ENCODE data around the gene PDPN.

Gene PDPN

DNA sequence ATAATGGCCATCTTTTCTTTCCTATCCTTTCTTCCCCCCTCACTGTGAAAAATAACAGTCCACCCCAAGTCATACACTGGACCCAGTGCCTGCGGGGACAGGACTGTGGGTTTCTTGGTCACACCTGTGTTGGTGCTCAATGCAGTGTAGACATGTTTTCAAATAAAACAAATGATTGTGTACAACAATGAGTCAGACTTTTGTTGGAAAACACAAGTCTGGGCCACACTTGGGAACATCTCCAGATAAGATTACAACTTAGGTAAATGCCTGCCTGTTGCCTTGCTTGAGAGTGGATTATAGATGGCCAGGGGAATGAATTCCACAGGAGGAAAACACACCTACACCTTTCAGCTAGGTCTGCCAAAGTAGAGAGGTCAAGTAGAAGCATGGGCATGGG lies 34.1 kb downstream of the PDPN start:
- DNase-seq (ENCODE audit: low read depth), result peak; percentile 79

DNA sequence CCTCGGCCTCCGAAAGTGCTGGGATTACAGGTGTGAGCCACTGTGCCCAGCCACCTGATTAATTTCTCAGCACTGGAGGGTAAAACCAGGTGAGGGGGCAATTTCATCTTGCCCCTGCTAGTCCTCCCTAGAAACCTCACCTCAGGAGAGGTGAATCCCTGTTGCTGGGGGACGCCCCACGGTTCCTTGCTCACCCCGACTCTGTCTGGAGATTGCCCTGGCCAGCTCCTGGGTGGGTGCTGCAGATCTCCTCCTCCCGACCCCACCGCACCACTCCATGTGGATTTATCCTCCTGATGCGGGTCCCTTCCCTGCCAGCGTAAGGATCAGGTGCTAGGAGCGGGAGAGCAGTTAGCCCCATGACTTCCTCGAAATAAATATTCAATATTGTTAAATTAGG lies 34.9 kb downstream of the PDPN start:
- no peak for DNase-seq (ENCODE audit: low read depth)

DNA sequence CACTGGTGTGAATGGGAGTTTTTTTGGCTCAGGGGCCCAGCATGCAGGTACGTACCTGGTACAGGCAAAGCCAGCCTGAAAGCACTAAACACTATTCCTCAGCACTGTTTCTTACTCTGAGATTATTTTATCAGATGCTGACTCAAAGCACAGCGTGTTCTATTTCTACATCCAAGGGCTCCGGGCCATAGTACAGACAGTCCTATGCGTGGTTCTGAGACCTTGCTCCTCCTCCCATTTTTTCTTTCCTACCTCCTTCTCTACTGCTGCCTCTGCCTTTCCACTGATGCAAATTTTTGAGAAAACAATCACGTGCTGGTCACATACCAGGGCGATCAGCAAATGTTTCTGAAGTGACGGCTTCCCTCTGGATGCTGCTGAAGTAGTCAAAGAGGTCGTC lies 36.3 kb downstream of the PDPN start:
- DNase-seq (ENCODE audit: low read depth), result peak; percentile 97

DNA sequence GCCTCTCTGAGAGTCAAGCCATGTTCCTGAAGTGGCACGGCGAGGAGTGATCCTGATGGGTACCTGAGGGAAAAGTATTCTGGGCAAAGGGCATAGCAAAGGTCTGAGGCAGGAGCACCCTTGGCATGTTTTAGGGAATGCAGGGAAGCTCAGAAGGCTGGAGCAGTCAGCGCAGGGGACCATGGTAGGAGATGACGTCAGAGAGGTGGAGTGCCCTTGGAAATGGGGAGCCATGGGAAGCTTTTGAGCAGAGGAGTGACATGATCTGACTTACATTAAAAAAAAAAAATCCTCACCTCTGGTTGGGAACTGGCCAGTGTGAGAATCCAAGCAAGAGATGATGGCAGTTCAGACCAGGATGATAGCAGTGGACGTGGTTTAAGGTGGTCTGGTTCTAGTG lies 37.2 kb downstream of the PDPN start:
- no peak for DNase-seq (ENCODE audit: low read depth)

DNA sequence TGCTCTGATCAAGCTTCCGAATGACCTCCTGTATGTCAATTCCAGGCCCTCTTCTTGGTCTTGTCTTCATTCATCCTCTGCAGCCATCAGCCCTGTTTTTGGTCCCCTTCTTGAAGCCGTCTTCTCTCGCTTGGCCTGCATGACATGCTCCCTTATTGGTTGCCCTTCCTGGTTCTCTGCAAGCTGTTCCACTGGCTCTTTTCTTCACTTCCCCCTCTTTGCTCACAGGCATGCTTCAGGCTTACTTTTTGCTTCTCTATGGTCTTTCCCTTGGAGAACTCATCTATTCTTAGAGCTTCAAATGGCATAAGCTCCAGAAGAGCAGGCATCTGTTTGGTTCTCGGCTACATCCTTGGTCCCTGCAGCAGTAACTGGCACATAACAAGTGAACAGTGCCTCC lies 38.8 kb downstream of the PDPN start:
- DNase-seq (ENCODE audit: low read depth), result no peak

DNA sequence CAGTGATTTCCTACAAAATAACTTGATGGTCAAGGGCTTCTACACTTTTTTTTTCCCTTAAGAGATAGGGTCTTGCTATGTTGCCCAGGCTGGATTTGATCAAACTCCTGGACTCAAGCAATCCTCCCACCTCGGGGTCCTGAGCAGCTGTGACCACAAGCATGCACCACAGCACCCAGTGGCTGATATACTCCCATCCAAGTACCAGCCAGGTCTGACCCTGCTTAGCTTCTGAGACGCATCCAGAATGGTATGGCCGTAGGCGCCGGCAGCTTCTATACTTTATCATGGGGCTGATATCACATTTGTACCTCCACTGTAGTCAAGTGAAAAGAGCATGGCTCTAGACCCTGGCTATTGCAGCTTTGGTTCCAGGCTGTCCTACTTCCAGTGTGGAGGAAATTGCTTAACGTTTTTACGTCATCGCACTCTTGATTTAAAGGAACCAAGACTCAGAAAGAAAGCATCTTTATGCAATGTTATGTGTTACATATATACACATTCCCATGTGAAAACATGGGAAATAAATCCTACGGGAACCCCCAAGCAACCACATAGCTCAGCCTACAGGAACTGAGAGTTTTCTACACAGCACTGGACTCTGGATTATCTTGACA lies 39.5 kb downstream of the PDPN start:
- peak; percentile 62 for DNase-seq (ENCODE audit: low read depth)

DNA sequence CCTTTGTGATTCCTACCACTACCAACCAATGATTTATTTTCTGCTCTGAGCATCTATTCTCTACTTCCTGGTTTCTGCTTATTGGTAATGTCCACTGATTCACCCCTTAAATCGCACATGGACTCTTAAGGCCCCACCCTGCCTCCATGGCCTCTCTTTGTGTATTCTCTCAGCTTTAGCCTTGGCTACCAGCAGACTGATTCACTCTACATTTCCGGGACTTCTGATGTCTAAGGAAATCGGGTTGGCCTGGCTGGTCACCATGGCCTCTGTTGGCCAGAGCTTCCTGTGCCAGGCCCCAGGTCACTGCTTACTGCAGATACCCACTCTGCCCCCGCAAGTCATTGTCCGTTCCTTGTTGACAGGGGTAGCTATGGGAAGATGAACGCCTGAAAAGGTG lies 40.9 kb downstream of the PDPN start:
- no peak for DNase-seq (ENCODE audit: low read depth)

DNA sequence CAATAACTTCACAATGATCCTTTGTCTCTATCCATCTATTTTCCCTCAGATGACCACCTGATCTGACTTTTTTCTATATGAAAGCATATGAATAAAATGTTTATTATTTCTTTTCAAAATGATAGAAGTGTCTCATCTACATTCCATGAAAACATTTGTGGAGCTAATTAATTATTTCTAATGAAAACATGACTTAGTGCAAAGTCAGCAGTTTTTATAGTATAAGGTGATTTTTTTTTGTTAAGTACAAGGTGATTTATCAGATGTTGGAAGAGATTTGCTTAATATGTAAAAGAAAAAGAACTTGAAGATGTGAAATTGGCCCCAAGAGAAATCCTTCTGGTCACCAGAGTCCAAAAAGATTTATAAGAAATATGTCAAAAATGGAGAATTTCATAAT lies 43.5 kb downstream of the PDPN start:
- no peak for DNase-seq (ENCODE audit: low read depth)

DNA sequence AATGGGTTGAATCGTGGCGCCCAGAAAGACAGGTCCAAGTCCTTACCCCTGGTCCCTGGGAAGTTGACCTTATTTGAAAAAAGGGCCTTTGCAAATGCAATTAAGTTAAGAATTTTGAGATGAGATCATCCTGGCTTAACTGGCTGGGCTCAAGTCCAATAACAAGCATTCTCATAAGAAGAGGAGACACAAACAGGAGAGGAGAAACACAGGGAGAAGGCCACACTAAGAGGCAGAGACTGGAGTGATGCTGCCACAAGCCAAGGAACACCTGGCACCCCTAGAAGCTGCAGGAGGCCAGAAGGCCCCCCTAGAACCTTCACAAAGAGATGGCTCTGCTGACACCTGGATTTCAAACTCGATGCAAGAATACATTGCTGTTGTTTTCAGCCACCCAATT lies 44.6 kb downstream of the PDPN start:
- DNase-seq (ENCODE audit: low read depth), result peak; percentile 37

DNA sequence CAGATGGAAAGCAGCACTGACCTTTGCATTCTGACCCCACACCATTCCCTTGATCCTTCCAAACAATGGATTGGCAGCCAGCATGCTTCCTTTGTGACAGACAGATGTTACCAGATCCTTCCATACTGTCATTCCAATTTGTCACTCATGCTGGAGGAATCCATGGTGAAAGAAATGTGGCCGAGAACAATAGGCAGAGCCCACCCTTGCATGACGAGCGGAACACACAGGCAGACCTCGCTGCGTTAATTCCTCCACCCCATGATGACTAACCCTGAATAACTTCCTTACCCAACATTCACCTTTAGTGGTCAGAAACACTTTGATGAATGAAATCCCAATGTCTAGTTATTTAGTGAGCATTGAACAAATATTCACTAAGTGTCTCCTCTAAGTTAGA lies 45.1 kb downstream of the PDPN start:
- DNase-seq (ENCODE audit: low read depth), result no peak

DNA sequence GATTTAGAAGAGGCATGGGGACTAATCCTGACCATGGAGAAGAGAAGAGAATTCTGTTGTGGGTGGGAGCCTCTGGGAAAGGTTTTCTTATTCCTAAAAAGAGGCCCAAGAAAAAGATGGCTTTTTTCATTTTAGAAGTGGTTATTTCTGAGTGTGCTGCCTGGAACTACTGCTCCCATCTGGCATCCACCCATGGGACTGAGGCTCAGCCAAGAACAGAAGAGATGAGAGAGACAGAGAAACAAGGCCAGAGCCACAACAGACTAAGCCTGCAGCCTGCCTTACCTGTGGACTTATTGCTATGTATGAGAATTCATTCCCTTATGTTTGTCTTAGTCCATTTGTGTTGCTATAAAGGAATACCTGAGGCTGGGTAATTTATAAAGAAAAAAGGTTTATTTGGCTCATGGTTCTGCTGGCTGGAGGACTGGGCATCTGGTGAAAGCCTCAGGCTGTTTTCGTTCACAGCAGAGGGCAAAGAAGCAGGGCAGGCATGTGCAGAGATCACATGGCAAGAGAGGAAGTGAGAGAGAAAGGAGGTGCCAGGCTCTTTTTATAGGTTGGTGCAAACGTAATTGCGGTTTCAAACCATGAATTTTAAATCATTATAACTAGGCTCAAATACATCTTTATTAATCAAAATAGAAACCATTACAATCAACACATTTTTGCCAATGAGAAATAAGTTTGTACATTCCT lies 58.8 kb downstream of the PDPN start:
- DNase-seq (ENCODE audit: low read depth), result no peak

DNA sequence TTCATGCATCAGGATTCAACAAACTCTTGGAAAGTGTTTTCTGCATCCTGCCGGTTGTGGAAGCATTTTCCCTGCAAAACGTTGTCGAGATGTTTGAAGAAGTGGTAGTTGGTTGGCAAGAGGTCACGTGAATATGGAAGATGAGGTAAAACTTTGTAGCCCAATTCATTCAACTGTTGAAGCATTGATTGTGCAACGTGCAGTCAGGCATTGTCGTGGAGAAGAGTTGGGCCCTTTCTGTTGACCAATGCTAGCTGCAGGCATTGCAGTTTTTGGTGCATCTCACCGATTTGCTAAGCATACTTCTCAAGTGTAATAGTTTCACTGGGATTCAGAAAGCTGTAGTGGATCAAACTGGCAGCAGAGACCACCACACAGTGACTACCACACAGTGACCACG lies 59.4 kb downstream of the PDPN start:
- no peak for DNase-seq (ENCODE audit: low read depth)

DNA sequence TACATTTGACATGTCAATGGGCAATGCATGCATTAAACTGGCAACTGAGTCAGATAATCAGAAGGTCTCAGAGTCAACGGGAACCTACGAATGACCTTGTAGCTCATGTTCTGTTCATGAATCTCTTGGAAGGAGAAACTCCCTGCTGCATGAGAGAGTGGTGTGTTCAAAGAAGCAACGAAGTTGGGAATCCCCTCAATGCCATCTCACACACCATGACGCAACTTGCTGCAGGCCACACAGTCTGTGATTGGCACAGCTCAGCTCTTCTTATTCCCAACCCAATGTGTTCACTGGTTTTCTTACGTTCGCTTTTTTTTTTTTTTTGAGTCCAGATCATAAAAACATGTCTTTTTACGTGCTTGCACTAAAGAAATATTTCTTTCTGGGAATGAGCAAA lies 62.9 kb downstream of the PDPN start:
- DNase-seq (ENCODE audit: low read depth), result no peak

DNA sequence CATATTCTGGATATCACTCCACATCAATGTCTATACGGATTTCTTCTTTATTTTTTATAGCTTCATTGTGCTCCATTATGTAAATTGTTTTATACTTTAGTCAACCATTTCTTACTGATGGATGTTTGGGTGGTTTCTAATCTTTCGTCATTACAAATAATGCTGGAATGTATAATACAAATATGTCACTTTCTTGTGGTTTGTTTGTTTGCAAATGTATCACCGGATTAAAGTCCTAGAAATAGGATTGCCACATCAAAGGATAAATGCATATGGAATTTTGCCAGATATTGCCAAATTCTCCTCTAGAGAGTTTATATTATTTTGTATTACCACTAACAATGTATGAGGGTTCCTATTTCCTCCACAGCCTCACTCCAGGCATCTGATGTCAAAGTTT lies 67.6 kb downstream of the PDPN start:
- peak; percentile 86 for DNase-seq (ENCODE audit: low read depth)

DNA sequence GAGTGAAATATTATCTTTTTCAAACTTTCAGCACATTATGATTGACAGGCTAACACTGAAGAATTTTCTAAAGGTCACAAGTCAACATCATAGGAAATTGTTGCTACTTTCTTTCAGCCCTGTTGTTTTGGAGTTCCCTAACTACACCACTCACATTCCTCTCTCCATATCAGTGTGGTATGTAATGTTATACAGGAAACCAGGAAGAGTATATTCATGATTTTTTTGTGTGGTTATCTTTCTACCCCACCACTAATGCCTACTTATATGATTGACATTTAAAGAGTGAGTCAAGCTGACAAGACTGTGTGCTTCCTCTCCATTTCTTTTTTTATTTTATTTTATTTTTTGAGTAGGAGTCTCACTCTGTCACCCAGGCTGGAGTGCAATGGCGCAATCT lies 68.6 kb downstream of the PDPN start:
- DNase-seq (ENCODE audit: low read depth), result peak; percentile 66

DNA sequence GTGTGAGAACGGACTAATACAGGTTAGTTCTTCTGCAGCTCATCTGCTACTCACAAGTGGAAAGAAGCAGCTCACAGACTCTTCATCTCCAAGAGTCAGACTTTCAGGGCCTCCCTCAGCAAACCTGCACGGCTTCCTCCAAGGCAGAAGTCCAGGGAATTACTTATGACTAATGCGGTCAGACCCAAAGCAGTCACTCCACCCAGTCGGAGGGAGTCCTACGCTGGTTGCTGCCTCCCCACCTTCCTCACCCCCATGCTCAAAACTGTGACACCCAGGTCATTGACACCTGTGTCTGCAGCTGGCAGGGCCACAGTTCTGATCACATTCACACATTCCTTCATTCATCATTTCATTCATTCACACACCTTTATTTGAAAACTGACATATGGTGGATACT lies 77.9 kb downstream of the PDPN start:
- DNase-seq (ENCODE audit: low read depth), result peak; percentile 61

DNA sequence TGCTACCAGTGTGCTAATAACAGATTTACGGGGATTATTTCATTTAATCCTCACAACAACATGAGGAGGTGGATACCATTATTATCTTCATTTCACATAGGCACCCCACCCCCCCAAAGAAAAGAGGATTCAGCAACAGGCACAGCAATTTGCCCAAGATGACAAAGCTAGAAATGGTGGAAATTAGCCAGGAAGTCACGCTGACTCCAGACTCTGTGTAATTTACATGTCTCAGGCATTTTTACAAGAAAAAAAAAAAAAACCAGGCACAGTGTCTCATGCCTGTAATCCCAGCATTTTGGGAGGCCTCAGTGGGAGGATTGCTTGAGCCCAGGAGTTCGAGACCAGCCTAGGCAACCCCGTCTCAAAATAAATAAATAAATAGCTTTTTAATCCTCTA lies 78.9 kb downstream of the PDPN start:
- peak; percentile 49 for DNase-seq (ENCODE audit: low read depth)

DNA sequence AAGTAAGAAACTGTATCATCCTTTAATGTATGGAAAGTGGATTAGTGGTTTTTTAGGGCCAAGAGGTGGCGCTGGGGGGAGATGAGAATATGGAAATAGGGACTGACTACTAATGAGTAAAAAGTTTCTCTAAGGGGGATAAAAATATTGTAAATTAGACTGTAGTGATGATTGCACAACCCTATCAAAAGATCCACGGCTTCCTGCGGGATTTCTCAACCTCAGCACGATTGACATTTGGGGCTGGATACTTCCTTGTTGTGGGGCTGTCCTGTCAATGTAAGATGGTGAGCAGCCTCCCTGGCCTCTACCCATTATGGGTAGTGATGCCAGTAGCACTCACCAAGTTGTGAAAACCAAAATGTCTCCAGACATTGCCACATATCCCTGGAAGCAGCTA lies 80.3 kb downstream of the PDPN start:
- DNase-seq (ENCODE audit: low read depth), result peak; percentile 18

DNA sequence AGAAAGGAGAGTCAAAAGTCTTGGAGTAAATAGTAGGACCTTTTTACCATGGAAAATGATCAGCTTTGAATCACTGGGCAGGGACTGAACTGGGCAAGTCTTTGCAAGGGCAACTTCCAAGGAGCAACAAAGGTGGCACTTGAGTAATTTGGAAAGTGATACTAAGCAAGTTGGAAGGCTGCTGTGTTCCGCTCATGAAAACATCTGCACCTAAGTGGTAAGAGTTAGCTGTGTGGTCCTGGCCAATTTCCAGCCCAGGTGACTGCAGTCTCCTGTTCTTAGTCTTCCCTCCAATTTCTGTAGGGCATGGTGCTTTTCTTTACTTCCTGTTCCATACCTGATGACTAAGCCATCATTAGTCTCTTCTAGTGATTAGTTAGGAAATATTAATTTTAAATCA lies 80.8 kb downstream of the PDPN start:
- DNase-seq (ENCODE audit: low read depth), result no peak

DNA sequence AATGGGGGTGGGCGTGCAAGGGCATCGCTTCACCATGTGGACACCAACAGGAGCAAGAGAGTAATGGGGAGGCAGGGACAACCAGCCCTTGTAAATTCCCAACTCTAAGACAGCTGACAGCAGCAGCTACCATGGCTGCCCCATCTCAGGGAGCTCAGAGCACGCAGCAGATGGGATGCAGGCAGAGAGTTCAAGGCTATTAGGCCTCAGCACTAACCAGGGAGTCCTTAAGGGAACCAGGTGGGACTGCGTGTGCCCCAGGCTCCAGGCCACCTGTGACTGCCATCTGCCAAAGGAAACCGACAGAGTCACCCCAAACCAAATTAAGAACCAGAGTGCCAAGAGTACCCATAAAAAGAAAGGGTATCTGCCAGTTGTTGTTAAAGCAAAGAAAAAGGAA lies 82.7 kb downstream of the PDPN start:
- no peak for DNase-seq (ENCODE audit: low read depth)

Measured in amniotic epithelial cell (primary cell).